Measurements from ENCODE around the gene APBB1.

Gene APBB1

GRCh38 chr11:6453152-6453551, 34.3 kb upstream of the APBB1 start:
- no peak for TF ChIP-seq CTCF (IDR thresholded peaks at IDR 0.05; ENCODE audit: insufficient read depth, low read depth, low read length, missing control alignments)
- H3K4me3 ChIP-seq (ENCODE audit: low read depth, low read length), result no peak overlapping the region
- DNase-seq (ENCODE audit: low read depth), result no peak

- TF ChIP-seq CTCF (IDR thresholded peaks at IDR 0.05; ENCODE audit: insufficient read depth, low read depth, low read length, missing control alignments), result no peak
- no peak overlapping the region for H3K4me3 ChIP-seq (ENCODE audit: low read depth, low read length)
- no peak for DNase-seq (ENCODE audit: low read depth)
Observed at GRCh38 chr11:6452219-6452618, 33.3 kb upstream of the APBB1 start.

GRCh38 chr11:6448574-6448973, 29.7 kb upstream of the APBB1 start:
- TF ChIP-seq CTCF (IDR thresholded peaks at IDR 0.05; ENCODE audit: insufficient read depth, low read depth, low read length, missing control alignments), result no peak
- no peak overlapping the region for H3K4me3 ChIP-seq (ENCODE audit: low read depth, low read length)
- no peak for DNase-seq (ENCODE audit: low read depth)

GRCh38 chr11:6443269-6444003, 24.5 kb upstream of the APBB1 start:
- peak; percentile 95 for TF ChIP-seq CTCF (IDR thresholded peaks at IDR 0.05; ENCODE audit: insufficient read depth, low read depth, low read length, missing control alignments)
- no peak overlapping the region for H3K4me3 ChIP-seq (ENCODE audit: low read depth, low read length)
- peak; percentile 63 for DNase-seq (ENCODE audit: low read depth)

GRCh38 chr11:6442441-6442840, 23.5 kb upstream of the APBB1 start:
- no peak for TF ChIP-seq CTCF (IDR thresholded peaks at IDR 0.05; ENCODE audit: insufficient read depth, low read depth, low read length, missing control alignments)
- no peak overlapping the region for H3K4me3 ChIP-seq (ENCODE audit: low read depth, low read length)
- DNase-seq (ENCODE audit: low read depth), result no peak

- DNase-seq (ENCODE audit: low read depth), result no peak
- no peak for TF ChIP-seq CTCF (IDR thresholded peaks at IDR 0.05; ENCODE audit: insufficient read depth, low read depth, low read length, missing control alignments)
- H3K4me3 ChIP-seq (ENCODE audit: low read depth, low read length), result no peak within 1 kb of the TSS
Observed at GRCh38 chr11:6440906-6441358, 22.0 kb upstream of the APBB1 start, which contains the start of gene HPX. Gene HPX (minus strand): TSS chr11:6440987. CDS start chr11:6440963, 24 bp downstream.
